ENCODE results near the gene CNTNAP2.

CNTNAP2 gene

GRCh38 chr7:147635288-147635687 lies 1518.7 kb downstream of the CNTNAP2 start:
- no peak for DNase-seq (ENCODE audit: low spot score)
- Mint-ChIP-seq H3K27me3 (ENCODE audit: low read depth) (no peaks in the 10 kb centered on the region), H3K27ac (no peak overlapping the region), H3K4me1 (ENCODE audit: low read depth) (no peaks in the 10 kb centered on the region), H3K4me3 (no peak overlapping the region), H3K9me3 (peaks cover 42% of the 10 kb centered on the region), H3K36me3 (ENCODE audit: low read depth) (no peaks in the 10 kb centered on the region)

- no peak overlapping the region for H3K27ac Mint-ChIP-seq
- DNase-seq (ENCODE audit: low spot score) = no peak
- no peaks in the 10 kb centered on the region for H3K27me3 Mint-ChIP-seq (ENCODE audit: low read depth)
- H3K9me3 Mint-ChIP-seq = peaks cover 47% of the 10 kb centered on the region
- no peaks in the 10 kb centered on the region for H3K4me1 Mint-ChIP-seq (ENCODE audit: low read depth)
- no peak overlapping the region for H3K4me3 Mint-ChIP-seq
- H3K36me3 Mint-ChIP-seq (ENCODE audit: low read depth) = no peaks in the 10 kb centered on the region
These were observed 1520.0 kb downstream of the CNTNAP2 start for GRCh38 chr7:147636553-147636952.

GRCh38 chr7:147638566-147638965 lies 1522.0 kb downstream of the CNTNAP2 start:
- Mint-ChIP-seq H3K36me3 (ENCODE audit: low read depth) (no peaks in the 10 kb centered on the region), H3K9me3 (peaks cover 38% of the 10 kb centered on the region), H3K27ac (no peak overlapping the region), H3K27me3 (ENCODE audit: low read depth) (no peaks in the 10 kb centered on the region), H3K4me1 (ENCODE audit: low read depth) (no peaks in the 10 kb centered on the region), H3K4me3 (no peak overlapping the region)
- DNase-seq (ENCODE audit: low spot score) = no peak

GRCh38 chr7:147639037-147639436 lies 1522.4 kb downstream of the CNTNAP2 start:
- no peaks in the 10 kb centered on the region for H3K4me1 Mint-ChIP-seq (ENCODE audit: low read depth)
- no peak overlapping the region for H3K4me3 Mint-ChIP-seq
- H3K9me3 Mint-ChIP-seq = peaks cover 35% of the 10 kb centered on the region
- H3K36me3 Mint-ChIP-seq (ENCODE audit: low read depth) = no peaks in the 10 kb centered on the region
- no peak for DNase-seq (ENCODE audit: low spot score)
- H3K27me3 Mint-ChIP-seq (ENCODE audit: low read depth) = no peaks in the 10 kb centered on the region
- H3K27ac Mint-ChIP-seq = no peak overlapping the region

DNA sequence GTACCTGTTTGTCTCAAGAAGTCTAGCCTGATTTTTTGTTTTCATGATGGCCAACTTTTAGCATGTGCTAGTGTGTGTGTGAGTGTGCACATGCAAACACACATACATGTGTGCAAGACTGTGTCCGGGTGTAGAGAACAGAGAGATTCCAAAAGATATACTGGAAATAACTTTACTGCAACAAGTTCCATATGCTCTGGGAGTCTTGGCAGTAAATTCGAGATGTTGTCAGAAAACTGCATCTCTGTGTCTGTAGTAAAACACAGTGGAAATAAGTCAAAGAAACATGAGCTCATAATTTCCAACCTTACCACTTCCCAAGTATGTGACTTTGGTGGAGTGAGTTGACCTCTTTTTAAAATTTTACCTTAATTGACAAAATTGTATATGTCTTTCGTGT lies 1523.2 kb downstream of the CNTNAP2 start:
- DNase-seq (ENCODE audit: low spot score) = no peak
- no peaks in the 10 kb centered on the region for H3K4me1 Mint-ChIP-seq (ENCODE audit: low read depth)
- peaks cover 35% of the 10 kb centered on the region for H3K9me3 Mint-ChIP-seq
- H3K4me3 Mint-ChIP-seq = no peak overlapping the region
- H3K27me3 Mint-ChIP-seq (ENCODE audit: low read depth) = no peaks in the 10 kb centered on the region
- no peak overlapping the region for H3K27ac Mint-ChIP-seq
- no peaks in the 10 kb centered on the region for H3K36me3 Mint-ChIP-seq (ENCODE audit: low read depth)

DNA sequence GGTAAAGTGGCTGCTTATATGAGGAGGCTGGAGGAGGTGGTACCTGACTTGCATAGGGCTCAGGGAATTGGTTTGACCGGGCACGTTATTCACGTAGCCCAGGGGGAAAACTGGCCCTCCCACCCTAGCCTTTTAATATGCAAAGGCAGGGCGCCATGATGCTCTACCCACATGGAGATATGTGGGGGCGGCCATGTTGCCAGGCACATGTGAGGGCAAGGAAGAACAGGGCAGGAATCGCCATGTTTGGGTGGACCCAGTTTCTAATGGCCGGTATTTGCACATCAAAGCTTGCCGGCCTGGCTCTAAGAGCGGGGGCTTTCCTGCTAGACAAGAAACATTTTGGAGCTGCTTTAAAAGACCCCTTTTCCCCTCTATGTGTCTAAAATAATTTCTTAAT lies 1524.2 kb downstream of the CNTNAP2 start:
- no peak overlapping the region for H3K27ac Mint-ChIP-seq
- H3K4me3 Mint-ChIP-seq = no peak overlapping the region
- peaks cover 39% of the 10 kb centered on the region for H3K9me3 Mint-ChIP-seq
- no peaks in the 10 kb centered on the region for H3K36me3 Mint-ChIP-seq (ENCODE audit: low read depth)
- H3K4me1 Mint-ChIP-seq (ENCODE audit: low read depth) = no peaks in the 10 kb centered on the region
- H3K27me3 Mint-ChIP-seq (ENCODE audit: low read depth) = no peaks in the 10 kb centered on the region
- DNase-seq (ENCODE audit: low spot score) = no peak

GRCh38 chr7:147646568-147646967 lies 1530.0 kb downstream of the CNTNAP2 start:
- Mint-ChIP-seq H3K36me3 (ENCODE audit: low read depth) (no peaks in the 10 kb centered on the region), H3K27me3 (ENCODE audit: low read depth) (no peaks in the 10 kb centered on the region), H3K9me3 (peaks cover 18% of the 10 kb centered on the region), H3K4me1 (ENCODE audit: low read depth) (no peaks in the 10 kb centered on the region), H3K4me3 (no peak overlapping the region), H3K27ac (no peak overlapping the region)
- no peak for DNase-seq (ENCODE audit: low spot score)

DNA sequence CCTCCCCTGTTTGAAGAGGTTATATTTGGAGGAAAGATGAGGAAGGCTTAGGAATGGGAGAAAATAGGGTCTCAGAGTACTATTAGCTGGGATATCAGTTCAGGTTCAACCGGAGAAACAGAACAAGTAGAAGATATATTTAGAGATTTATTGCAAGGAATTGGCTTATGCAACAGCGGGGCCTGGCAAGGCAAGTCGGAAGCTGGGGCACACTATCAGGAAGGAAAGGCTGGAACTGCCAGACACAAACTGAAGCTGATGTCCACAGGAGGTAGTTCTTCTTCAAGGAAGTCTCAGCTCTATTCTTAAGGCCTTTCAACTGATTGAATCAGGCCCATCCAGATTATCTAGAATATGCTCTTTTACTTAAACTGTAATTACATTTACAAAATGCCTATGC lies 1534.4 kb downstream of the CNTNAP2 start:
- Mint-ChIP-seq H3K4me1 (ENCODE audit: low read depth) (no peaks in the 10 kb centered on the region), H3K4me3 (no peak overlapping the region), H3K27me3 (ENCODE audit: low read depth) (no peaks in the 10 kb centered on the region), H3K9me3 (peaks cover 7% of the 10 kb centered on the region), H3K27ac (no peak overlapping the region), H3K36me3 (ENCODE audit: low read depth) (no peaks in the 10 kb centered on the region)
- DNase-seq (ENCODE audit: low spot score) = no peak

DNA sequence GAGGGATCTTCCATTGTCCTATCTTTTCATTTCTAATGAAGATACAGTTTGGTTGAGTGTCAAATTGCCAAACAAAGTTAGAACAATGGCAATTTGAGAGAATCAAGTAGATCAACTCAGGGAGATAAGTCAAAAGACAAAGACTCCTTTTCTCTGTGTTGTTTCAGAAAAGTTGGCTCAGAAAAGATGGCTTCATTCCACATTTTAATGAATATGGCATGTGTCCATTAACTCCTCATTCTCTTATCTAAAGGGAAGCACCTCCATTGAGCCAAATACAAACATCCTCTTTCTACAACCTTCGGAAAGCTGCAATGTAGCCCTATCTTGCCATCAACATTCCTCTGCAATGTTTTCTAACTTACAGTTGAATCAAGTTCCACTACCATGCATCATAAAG lies 1535.0 kb downstream of the CNTNAP2 start:
- Mint-ChIP-seq H3K27me3 (ENCODE audit: low read depth) (no peaks in the 10 kb centered on the region), H3K27ac (no peak overlapping the region), H3K9me3 (peaks cover 11% of the 10 kb centered on the region), H3K36me3 (ENCODE audit: low read depth) (no peaks in the 10 kb centered on the region), H3K4me1 (ENCODE audit: low read depth) (no peaks in the 10 kb centered on the region), H3K4me3 (no peak overlapping the region)
- DNase-seq (ENCODE audit: low spot score) = no peak

- Mint-ChIP-seq H3K4me1 (ENCODE audit: low read depth) (no peaks in the 10 kb centered on the region), H3K27me3 (ENCODE audit: low read depth) (no peaks in the 10 kb centered on the region), H3K9me3 (peaks cover 14% of the 10 kb centered on the region), H3K27ac (no peak overlapping the region), H3K4me3 (no peak overlapping the region), H3K36me3 (ENCODE audit: low read depth) (no peaks in the 10 kb centered on the region)
- DNase-seq (ENCODE audit: low spot score) = no peak
These were observed 1536.9 kb downstream of the CNTNAP2 start for GRCh38 chr7:147653456-147653855.

DNA sequence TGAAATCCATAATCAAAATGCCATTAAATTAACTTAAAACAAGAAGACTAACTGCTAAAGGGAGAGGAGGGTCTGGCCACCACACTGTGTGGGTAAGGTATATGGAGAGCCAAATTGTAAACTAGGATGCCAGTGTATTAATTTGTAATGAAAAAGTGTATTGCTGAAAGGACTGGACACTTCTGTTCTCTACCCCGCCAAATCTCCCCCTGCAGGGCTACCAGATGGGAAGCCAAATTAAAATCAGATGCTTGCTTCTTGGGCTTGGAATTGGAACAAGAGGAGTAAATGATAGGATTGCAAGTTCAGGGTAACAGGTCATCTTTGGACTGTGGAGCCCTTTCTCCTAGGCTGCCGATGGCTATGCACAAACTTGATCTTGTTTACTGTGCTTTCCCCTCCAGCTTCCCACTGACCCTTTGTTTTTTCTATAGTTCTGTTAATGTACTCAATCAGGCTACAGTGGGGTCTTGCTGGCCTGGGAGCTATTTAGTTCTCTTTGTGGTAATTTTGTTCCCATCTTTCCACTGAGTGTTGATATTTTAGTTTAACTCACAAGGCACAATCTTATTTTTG lies 1541.9 kb downstream of the CNTNAP2 start:
- Mint-ChIP-seq H3K9me3 (peaks cover 18% of the 10 kb centered on the region), H3K27me3 (ENCODE audit: low read depth) (no peaks in the 10 kb centered on the region), H3K36me3 (ENCODE audit: low read depth) (no peaks in the 10 kb centered on the region), H3K4me1 (ENCODE audit: low read depth) (no peaks in the 10 kb centered on the region), H3K4me3 (no peak overlapping the region), H3K27ac (no peak overlapping the region)
- DNase-seq (ENCODE audit: low spot score) = no peak

GRCh38 chr7:147659036-147659995 lies 1542.7 kb downstream of the CNTNAP2 start:
- Mint-ChIP-seq H3K9me3 (peaks cover 21% of the 10 kb centered on the region), H3K27ac (no peak overlapping the region), H3K27me3 (ENCODE audit: low read depth) (no peaks in the 10 kb centered on the region), H3K4me1 (ENCODE audit: low read depth) (no peaks in the 10 kb centered on the region), H3K36me3 (ENCODE audit: low read depth) (no peaks in the 10 kb centered on the region), H3K4me3 (no peak overlapping the region)
- no peak for DNase-seq (ENCODE audit: low spot score)

- no peak for DNase-seq (ENCODE audit: low spot score)
- Mint-ChIP-seq H3K9me3 (peaks cover 27% of the 10 kb centered on the region), H3K36me3 (ENCODE audit: low read depth) (no peaks in the 10 kb centered on the region)
These were observed 1547.9 kb downstream of the CNTNAP2 start for GRCh38 chr7:147664541-147664940.

GRCh38 chr7:147670759-147671158 lies 1554.2 kb downstream of the CNTNAP2 start:
- Mint-ChIP-seq H3K4me1 (ENCODE audit: low read depth) (no peaks in the 10 kb centered on the region), H3K27ac (no peak overlapping the region), H3K4me3 (no peak overlapping the region), H3K9me3 (peaks cover 26% of the 10 kb centered on the region), H3K36me3 (ENCODE audit: low read depth) (no peaks in the 10 kb centered on the region), H3K27me3 (ENCODE audit: low read depth) (no peaks in the 10 kb centered on the region)
- DNase-seq (ENCODE audit: low spot score) = no peak

More at GRCh38 chr7:147664541-147664940, 1547.9 kb downstream of the CNTNAP2 start:
- Mint-ChIP-seq H3K27me3 (ENCODE audit: low read depth) (no peaks in the 10 kb centered on the region), H3K4me1 (ENCODE audit: low read depth) (no peaks in the 10 kb centered on the region), H3K4me3 (no peak overlapping the region), H3K27ac (no peak overlapping the region)
